Transverse colon (tissue), 4 donors: ENCODE data around the gene MRAP2.

Source experiments
- CTCF ChIP-seq, 5 experiments: fragments of 200-600 bp in 3 of 5; fragments of 450-650 bp in 2 of 5; sonication (generic) in 3 of 5; IDR thresholded peaks; 1 replicate in 2 of 5; 2 replicates in 3 of 5; pipeline ENCODE4 v1.5.1; 2016 to 2017; ENCODE audit warnings: antibody characterized with exemption in 5 of 5, inconsistent platforms in 3 of 5, mild to moderate bottlenecking in 2 of 5, moderate library complexity in 1 of 5
- POLR2A ChIP-seq: fragments of 450-650 bp; IDR thresholded peaks from one replicate; pipeline ENCODE4 v1.6.1; 2016; ENCODE audit warnings: antibody characterized with exemption, mild to moderate bottlenecking, moderate library complexity
- POLR2AphosphoS5 ChIP-seq, 3 donors: sonication (generic); formaldehyde crosslinking; IDR thresholded peaks; one replicate each; pipeline ENCODE4 v1.6.1; 2016; ENCODE audit warnings: antibody characterized with exemption in 3 of 3

- TF ChIP-seq CTCF (IDR thresholded peaks at IDR 0.05): no peak
- no peak for TF ChIP-seq POLR2AphosphoS5 (IDR thresholded peaks at IDR 0.05)
- TF ChIP-seq POLR2A: no peak
Observed at GRCh38 chr6:84065693-84066290, 32.2 kb downstream of the MRAP2 start.
